Measurements from ENCODE around the gene CPVL.

CPVL gene

DNA sequence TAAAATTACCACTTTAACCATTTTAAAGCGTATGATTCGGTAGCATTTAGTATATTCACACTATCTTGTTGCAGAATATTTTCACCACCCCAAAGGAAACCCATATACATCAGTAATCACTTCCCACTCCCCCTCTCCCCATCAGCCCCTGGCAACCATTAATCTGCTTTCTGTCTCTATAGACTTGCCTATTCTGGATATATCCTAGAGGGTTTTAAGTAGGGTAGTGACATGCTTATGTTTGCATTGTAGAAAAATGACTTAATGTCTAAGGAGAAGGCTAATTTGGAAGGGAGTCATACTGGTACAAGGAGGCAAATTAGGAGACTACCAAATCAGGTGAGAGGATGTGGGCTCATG, 145.6 kb downstream of the CPVL start:
- no peak for DNase-seq (ENCODE audit: low spot score)

GRCh38 chr7:28999895-29000716, 146.2 kb downstream of the CPVL start:
- DNase-seq (ENCODE audit: low spot score) = no peak

DNA sequence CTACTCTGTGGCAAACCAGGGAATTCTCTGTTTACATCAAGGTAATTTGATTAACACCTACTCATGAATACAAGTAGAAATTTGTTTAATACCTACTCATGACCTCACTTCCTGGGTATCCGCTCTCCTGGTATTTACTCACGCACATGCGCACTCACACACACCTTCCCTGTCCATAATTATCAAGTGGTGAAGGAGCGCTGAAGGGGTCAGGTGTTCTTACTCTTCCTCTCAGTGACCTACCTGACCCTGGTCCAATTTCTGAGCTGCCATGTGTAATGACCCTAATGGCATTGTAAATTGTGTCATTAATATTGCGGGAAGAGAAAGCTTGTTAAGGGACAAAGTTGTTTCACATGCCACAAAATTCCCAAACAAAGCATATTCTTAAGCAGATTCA, 146.9 kb downstream of the CPVL start:
- no peak for DNase-seq (ENCODE audit: low spot score)

DNA sequence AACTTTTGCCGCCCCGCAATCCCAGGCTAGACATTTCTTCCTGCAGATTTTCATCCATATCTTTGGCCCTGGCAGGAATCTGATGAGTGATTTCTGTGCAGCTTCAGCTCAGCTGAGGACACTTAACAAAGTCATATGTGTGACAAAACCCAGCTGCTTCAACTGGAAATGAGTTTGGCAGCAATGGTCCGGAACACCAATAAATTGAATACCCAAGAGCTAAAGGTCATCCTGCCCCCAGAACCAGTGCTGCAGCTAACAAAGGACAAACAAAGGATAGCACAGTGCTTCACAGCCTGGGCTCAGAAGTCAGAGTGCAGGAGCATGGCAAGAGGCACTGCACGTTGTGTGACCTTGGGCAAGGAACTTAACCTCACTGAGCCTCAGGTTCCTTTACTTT, 148.2 kb downstream of the CPVL start:
- DNase-seq (ENCODE audit: low spot score) = no peak

DNA sequence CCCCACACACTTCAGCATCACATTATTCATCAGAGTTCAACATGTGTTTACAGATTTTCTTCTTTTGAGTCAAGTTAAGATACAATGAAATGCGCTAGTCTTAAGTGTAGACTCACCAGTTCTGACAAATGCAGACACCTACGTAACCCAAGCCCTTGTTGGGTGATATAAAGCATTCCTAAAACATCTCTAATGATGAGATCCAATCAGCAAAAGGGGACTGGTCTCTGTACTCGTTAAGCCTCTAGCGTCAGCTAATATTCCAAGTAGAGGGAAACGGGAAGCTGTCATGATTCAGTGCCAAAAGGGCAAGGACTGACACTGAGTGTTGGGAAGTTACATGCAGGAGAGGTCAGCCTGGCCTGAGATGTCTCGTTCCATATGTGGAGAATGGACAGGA, 149.5 kb downstream of the CPVL start:
- no peak for DNase-seq (ENCODE audit: low spot score)

DNA sequence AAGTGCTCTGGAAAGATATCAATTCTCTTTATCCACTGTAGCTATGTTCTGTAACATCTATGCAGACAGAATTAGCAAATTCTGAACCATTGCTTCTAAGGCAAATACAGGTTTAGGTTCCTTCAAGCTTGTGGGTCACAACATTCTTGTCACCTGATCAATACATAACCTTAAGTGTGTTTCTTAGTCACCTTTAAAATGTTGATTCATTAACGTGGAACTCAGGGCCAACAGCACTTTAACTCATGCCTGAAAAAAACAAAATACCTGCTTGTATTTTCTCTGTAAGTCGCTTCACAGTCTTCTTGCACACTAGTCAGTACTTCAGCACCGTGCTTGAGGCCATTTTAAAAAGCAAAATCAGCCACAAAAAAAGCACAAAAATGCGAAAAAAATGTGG, 153.0 kb downstream of the CPVL start:
- DNase-seq (ENCODE audit: low spot score) = no peak

- no peak for DNase-seq (ENCODE audit: low spot score)
Observed at GRCh38 chr7:28992798-28993197, 153.5 kb downstream of the CPVL start.

GRCh38 chr7:28990200-28990960, 156.0 kb downstream of the CPVL start:
- no peak for DNase-seq (ENCODE audit: low spot score)

GRCh38 chr7:28989211-28989980, 156.9 kb downstream of the CPVL start:
- no peak for DNase-seq (ENCODE audit: low spot score)

GRCh38 chr7:28988810-28989209, 157.5 kb downstream of the CPVL start:
- no peak for DNase-seq (ENCODE audit: low spot score)

- DNase-seq (ENCODE audit: low spot score) = no peak
Observed at GRCh38 chr7:28988091-28988490, 158.2 kb downstream of the CPVL start.

- no peak for DNase-seq (ENCODE audit: low spot score)
Observed at GRCh38 chr7:28986765-28987110, 159.6 kb downstream of the CPVL start.

DNA sequence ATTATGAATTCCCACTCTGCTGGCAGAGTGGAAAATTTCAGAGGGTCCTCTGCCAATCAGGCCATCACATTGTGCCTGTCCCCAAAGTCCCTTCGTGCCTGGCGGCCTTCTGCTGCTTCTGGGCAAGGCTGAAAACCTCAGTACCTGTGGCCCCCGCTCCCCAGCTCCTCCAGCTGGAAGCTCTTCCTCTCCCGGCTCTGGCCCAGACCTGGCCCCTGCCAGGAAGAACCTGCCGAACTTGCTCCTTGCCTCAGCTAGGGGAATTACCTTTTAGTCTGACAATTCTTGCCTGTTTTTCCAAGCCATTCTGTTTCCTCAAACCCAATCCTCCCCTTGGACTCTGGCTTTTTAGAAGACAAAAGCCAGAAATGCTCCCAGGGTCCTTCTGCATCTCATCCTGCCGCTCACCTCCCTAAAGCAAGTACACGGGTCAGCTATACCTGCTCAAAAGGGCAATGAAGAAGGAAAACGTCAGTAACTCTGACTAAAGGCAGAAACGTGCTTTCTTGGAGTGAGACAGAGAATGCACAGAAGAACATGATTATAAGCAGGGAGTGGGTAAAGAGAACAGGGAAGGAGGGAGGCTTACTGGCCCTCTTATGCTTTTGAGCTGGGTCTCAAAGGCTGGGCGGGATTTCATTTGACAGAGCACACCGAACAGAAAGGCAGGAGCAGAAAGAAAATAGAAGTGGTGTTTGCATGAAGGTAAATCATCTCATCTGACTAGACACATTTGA, 160.1 kb downstream of the CPVL start:
- DNase-seq (ENCODE audit: low spot score) = no peak

DNA sequence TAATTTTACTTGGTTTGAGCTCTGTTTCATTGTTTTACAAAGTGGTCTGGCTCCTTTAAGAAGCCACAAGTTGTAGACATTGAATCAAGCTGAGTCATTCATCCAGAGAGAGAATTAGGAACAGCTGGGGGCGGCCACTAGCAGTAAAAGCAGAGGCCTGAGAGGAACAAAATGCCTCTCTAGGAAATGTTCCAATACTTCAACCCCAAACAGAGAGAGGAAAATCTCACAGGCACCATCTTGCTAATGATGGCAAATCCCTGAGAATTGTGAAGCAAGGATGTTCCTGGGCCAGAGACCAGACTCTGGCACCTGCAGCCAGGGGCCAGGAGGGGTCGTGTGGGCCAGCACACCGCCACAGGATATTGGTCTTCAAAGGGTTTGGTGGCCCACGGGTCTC, 161.7 kb downstream of the CPVL start:
- peak; percentile 80 for DNase-seq (ENCODE audit: low spot score)

DNA sequence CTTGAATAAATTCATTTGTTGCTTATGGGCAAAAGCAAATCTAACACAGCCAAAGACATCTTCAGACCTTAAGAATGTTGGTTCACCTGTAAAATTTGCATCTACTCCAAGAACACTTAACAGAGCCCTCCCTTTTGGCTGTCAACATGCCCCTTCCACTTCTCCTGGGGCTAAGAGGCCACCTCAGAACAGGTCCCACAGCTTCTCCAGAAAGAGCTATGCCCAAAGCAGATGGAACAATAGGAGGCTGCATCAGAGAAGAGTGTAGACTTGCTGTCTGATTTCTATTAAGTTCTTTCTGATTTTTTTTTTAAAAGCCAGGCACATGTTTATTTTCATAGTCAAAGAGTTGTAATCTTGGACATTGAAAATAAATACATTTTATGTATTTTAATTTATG, 162.1 kb downstream of the CPVL start:
- no peak for DNase-seq (ENCODE audit: low spot score)

- no peak for DNase-seq (ENCODE audit: low spot score)
Observed at GRCh38 chr7:28983396-28984190, 162.7 kb downstream of the CPVL start.

GRCh38 chr7:28981161-28981465, 165.2 kb downstream of the CPVL start:
- DNase-seq (ENCODE audit: low spot score) = no peak

DNA sequence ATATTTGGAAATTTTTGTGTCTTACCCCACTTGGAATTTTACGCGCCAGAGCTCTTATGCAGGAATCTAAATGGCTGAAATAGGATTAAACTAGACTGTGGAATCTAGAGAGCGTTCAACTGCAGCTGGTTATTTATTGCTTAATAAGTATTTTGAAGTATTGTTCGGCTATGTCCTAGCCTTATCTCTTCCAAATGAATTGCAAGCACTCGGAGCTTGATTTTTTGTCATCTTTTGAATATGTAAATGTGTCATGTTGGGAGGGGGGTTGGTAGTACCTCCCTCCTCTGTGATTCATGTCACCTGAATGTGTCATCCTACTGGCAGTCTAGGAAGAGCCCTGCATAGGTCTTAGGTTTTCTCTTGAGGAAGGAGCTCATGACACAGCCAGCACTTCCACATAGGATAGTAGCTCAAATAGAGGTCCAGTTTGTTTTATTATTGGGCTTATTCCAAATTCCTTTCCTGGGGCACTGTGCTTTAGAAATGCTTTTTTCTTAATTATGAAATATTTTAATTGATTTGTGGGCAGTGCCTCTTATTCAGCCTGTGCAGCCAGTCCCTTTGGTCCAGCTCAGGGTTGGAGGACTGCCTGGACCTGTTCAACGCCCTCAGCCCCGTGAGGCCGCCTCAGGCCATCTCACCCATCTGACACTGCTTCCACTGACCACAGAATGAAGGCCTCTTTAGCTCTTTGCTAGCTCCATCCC, 165.7 kb downstream of the CPVL start:
- no peak for DNase-seq (ENCODE audit: low spot score)

DNA sequence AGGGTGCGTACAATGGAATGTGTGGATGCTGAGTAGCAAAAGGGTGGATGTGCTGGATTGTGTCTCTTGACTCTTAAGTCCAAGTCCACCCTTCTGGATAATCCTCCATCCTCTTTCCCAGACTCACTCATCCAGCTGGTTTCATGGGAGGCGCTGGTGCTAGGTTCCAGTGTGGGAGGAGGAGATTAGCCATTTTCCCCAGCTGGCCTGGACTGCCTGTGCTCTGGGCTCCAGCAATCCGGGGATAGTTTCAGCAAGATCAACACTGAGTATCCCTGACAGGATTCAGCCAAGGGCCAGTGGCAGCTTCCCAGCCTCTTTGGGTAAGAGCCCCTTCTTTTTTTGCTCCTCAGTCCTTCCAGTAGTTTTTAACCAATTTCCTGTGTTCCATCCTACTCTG, 166.6 kb downstream of the CPVL start:
- DNase-seq (ENCODE audit: low spot score) = no peak

DNA sequence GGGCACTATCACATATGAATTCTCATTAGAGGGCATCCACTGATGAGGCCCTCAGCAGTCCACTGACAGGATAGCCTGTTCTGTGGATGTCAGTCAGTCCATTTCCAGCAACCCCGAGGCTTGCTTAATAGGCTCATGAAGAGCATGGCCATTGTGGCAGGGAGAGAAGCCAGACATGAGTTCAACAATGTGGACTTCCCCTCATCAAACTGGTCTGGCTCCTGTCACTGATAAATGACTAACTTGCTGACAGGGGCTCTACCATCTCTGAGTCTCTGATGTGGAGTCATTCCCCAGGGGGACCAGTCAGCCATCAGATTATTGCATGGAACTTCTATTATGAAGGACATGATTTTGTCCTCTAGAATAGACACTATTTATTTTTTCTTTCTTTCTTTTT, 168.5 kb downstream of the CPVL start:
- DNase-seq (ENCODE audit: low spot score) = no peak

DNA sequence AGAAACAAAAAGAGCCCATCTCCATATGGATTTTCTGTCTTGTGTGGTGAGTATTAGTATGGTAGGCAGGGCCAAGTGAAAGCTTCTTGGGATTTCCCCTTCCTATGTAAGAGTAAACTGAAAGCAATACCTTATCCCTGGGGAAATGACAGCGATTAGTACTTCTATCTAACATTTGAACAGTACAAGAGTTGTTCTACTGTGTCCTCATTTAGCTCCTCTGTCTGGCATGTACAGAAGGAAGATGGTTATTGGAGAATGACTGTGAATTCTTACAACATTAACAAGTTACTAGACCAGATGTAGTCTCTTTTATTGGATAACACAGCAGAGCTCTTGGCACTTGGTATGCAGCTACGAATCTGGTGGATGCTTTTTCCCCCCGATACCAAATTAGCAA, 170.3 kb downstream of the CPVL start:
- DNase-seq (ENCODE audit: low spot score) = no peak

All from COLO829 (cell line).